Measurements from ENCODE around the gene SYNDIG1. TPM values are rescaled to one million over a fixed set of nuclear protein-coding genes. Genes with fewer than 3 reads are reported as not detected.

The SYNDIG1 gene
- total RNA-seq (10 to 100 TPM; 23.9 to 26.2 TPM), polyA plus RNA-seq (ENCODE audit: insufficient read length in 2 of 2) (10 to 100 TPM; 40.0 to 46.4 TPM)
- long read RNA-seq, donor 1, transcript SYNDIG1-201 (4 exons, 2,522 nt) = major isoform, 8 of 35 reads
- long read RNA-seq, donor 1, partial matches to known transcripts = 22 of 35 reads
- long read RNA-seq, donor 1, other reads (novel, unspliced or antisense) = 5 of 35 reads
- long read RNA-seq, donor 2, partial matches to known transcripts = 0 of 3 reads
- long read RNA-seq, donor 2, other reads (novel, unspliced or antisense) = 0 of 3 reads
- long read RNA-seq, donor 3, partial matches to known transcripts = 0 of 2 reads
- long read RNA-seq, donor 3, other reads (novel, unspliced or antisense) = 0 of 2 reads
- long read RNA-seq, donor 4, partial matches to known transcripts = 0 of 1 reads
- long read RNA-seq, donor 4, other reads (novel, unspliced or antisense) = 0 of 1 reads

- Histone ChIP-seq H3K9me3 (ENCODE audit: control insufficient read depth, insufficient read depth, low read length) (no peaks in the 10 kb centered on the region), H3K4me3 (ENCODE audit: low read depth, low read length) (peak within 1 kb of the TSS; percentile 53), H3K27me3 (ENCODE audit: control insufficient read depth, insufficient read depth, low read length) (peaks cover 18% of the 10 kb centered on the region), H3K4me1 (ENCODE audit: control insufficient read depth, insufficient read depth, low read length) (peaks cover 39% of the 10 kb centered on the region), H3K36me3 (ENCODE audit: control insufficient read depth, insufficient read depth, low read length) (no peaks in the 10 kb centered on the region), H3K27ac (ENCODE audit: low read depth, low read length) (peak within 1 kb of the TSS; percentile 33)
- peak in 3 of 6 donors; percentile 26 to 80 (median 80) for DNase-seq (ENCODE audit: low read depth in 4 of 6, low spot score in 6 of 6)
- WGBS (ENCODE audit: insufficient coverage) = under 1% methylated on average over 91 of the region's 91 CpGs
Measured at GRCh38 chr20:24469116-24469893, at the start of gene SYNDIG1. TSS of gene SYNDIG1 (plus strand) at chr20:24469629. CDS start at chr20:24543098, 73,469 bp downstream.

DNA sequence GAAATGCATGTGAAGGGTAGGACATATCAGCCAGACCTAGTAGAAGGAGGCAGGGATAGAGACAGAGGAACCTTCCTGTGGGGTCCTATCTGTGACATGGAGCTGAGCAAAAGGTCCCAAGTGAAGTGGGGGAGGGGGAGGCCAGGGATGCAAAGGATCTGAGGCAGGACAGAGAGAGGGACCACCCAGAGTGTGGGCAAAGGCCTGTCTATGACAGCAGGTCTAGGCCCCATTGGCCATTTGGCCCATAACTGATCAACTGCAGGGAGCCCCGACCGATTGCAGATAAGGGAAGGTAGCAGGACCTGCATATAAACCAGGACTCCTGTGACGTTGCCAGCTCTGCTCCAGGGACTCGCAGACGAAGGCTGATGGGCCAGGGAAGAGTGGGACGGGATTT lies 49.6 kb upstream of the SYNDIG1 start:
- no peaks in the 10 kb centered on the region for H3K36me3 ChIP-seq (ENCODE audit: control insufficient read depth, insufficient read depth, low read length)
- DNase-seq (ENCODE audit: low read depth in 4 of 6, low spot score in 6 of 6) = no peak
- H3K27me3 ChIP-seq (ENCODE audit: control insufficient read depth, insufficient read depth, low read length) = no peaks in the 10 kb centered on the region
- no peaks in the 10 kb centered on the region for H3K9me3 ChIP-seq (ENCODE audit: control insufficient read depth, insufficient read depth, low read length)
- H3K27ac ChIP-seq (ENCODE audit: low read depth, low read length) = no peak overlapping the region
- no peak overlapping the region for H3K4me3 ChIP-seq (ENCODE audit: low read depth, low read length)
- WGBS (ENCODE audit: insufficient coverage) = 90% methylated on average over 6 of the region's 6 CpGs
- H3K4me1 ChIP-seq (ENCODE audit: control insufficient read depth, insufficient read depth, low read length) = no peaks in the 10 kb centered on the region

GRCh38 chr20:24420567-24420966 lies 48.9 kb upstream of the SYNDIG1 start:
- H3K27ac ChIP-seq (ENCODE audit: low read depth, low read length) = no peak overlapping the region
- no peak overlapping the region for H3K4me3 ChIP-seq (ENCODE audit: low read depth, low read length)
- no peak for DNase-seq (ENCODE audit: low read depth in 4 of 6, low spot score in 6 of 6)
- WGBS (ENCODE audit: insufficient coverage) = 80% methylated on average over 4 of the region's 4 CpGs
- H3K4me1 ChIP-seq (ENCODE audit: control insufficient read depth, insufficient read depth, low read length) = no peaks in the 10 kb centered on the region
- H3K27me3 ChIP-seq (ENCODE audit: control insufficient read depth, insufficient read depth, low read length) = no peaks in the 10 kb centered on the region
- no peaks in the 10 kb centered on the region for H3K9me3 ChIP-seq (ENCODE audit: control insufficient read depth, insufficient read depth, low read length)
- H3K36me3 ChIP-seq (ENCODE audit: control insufficient read depth, insufficient read depth, low read length) = no peaks in the 10 kb centered on the region

GRCh38 chr20:24421071-24421470 lies 48.4 kb upstream of the SYNDIG1 start:
- no peak overlapping the region for H3K4me3 ChIP-seq (ENCODE audit: low read depth, low read length)
- no peaks in the 10 kb centered on the region for H3K27me3 ChIP-seq (ENCODE audit: control insufficient read depth, insufficient read depth, low read length)
- H3K36me3 ChIP-seq (ENCODE audit: control insufficient read depth, insufficient read depth, low read length) = no peaks in the 10 kb centered on the region
- no peak for DNase-seq (ENCODE audit: low read depth in 4 of 6, low spot score in 6 of 6)
- H3K27ac ChIP-seq (ENCODE audit: low read depth, low read length) = no peak overlapping the region
- no peaks in the 10 kb centered on the region for H3K9me3 ChIP-seq (ENCODE audit: control insufficient read depth, insufficient read depth, low read length)
- WGBS (ENCODE audit: insufficient coverage) = 84% methylated on average over 7 of the region's 9 CpGs
- no peaks in the 10 kb centered on the region for H3K4me1 ChIP-seq (ENCODE audit: control insufficient read depth, insufficient read depth, low read length)

DNA sequence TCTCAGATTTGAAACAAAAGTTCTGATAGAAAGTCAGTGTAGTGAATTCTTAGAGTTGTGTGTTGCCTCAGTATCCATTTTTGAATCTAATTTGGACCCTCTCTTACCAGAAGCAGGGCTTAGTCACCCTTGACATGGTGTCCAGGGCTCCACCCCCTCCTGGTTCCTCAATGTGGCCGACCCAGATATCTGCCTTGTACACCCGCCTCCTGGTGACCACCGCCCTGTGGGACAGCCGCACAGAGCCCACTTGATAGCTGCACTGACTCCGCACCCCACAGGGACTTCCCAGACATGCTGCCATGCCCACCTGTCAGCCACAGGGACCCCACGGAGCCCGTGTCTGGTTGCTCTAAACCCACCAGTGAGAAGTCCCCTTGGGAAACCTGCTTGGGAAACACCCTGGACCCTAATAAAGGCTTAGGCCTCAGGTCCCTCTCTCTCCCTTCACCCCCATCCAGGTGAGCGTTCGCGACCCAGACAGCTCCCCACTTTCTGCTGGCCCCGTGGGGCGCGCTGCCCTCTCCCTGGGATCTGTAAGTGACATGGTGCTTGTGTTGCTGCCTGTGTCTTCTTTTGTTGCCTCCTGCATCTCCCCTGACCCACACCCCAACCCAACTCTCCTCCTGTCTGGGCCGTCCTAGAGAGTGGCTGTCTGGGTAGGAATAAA lies 47.2 kb upstream of the SYNDIG1 start:
- no peaks in the 10 kb centered on the region for H3K4me1 ChIP-seq (ENCODE audit: control insufficient read depth, insufficient read depth, low read length)
- WGBS (ENCODE audit: insufficient coverage) = 93% methylated on average over 8 of the region's 14 CpGs

GRCh38 chr20:24423390-24424313 lies 45.8 kb upstream of the SYNDIG1 start:
- WGBS (ENCODE audit: insufficient coverage) = 44% methylated on average over 6 of the region's 11 CpGs
- DNase-seq (ENCODE audit: low read depth in 4 of 6, low spot score in 6 of 6) = peak in 1 of 6 donors; percentile 26
- Histone ChIP-seq H3K36me3 (ENCODE audit: control insufficient read depth, insufficient read depth, low read length) (no peaks in the 10 kb centered on the region), H3K27me3 (ENCODE audit: control insufficient read depth, insufficient read depth, low read length) (no peaks in the 10 kb centered on the region), H3K9me3 (ENCODE audit: control insufficient read depth, insufficient read depth, low read length) (no peaks in the 10 kb centered on the region), H3K4me3 (ENCODE audit: low read depth, low read length) (no peak overlapping the region), H3K4me1 (ENCODE audit: control insufficient read depth, insufficient read depth, low read length) (no peaks in the 10 kb centered on the region), H3K27ac (ENCODE audit: low read depth, low read length) (no peak overlapping the region)

More for the DNA sequence above, 47.2 kb upstream of the SYNDIG1 start:
- H3K4me3 ChIP-seq (ENCODE audit: low read depth, low read length) = no peak overlapping the region
- no peaks in the 10 kb centered on the region for H3K9me3 ChIP-seq (ENCODE audit: control insufficient read depth, insufficient read depth, low read length)
- H3K27me3 ChIP-seq (ENCODE audit: control insufficient read depth, insufficient read depth, low read length) = no peaks in the 10 kb centered on the region
- no peak overlapping the region for H3K27ac ChIP-seq (ENCODE audit: low read depth, low read length)
- no peak for DNase-seq (ENCODE audit: low read depth in 4 of 6, low spot score in 6 of 6)
- H3K36me3 ChIP-seq (ENCODE audit: control insufficient read depth, insufficient read depth, low read length) = no peaks in the 10 kb centered on the region

DNA sequence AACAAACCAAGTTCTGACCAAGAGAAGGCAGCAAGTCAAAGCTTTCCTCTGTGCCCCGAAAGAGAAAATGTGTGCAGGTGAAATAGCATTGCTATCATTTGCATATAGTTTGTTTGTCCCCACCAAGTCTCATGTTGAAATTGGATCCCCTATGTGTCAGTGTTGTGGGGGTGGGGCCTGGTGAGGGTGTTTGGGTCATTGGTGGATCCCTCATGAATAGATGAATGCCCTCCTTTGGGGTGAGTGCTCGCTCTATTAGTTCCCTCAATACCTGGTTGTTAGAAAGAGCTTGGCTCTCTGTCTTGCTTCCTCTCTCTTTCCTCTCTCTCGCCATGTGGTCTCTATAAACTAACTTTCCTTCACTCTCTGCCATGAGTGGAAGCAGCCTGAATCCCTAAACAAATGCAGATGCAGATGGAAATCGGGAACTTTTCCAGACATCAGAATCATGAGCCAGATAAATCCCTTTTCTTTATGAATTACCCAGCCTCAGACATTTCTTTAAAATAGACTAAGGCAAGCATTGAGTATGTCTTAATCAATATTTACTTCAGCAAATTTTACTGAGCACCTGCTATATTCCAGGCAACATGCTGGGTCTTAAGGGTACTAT lies 43.8 kb upstream of the SYNDIG1 start:
- no peak for DNase-seq (ENCODE audit: low read depth in 4 of 6, low spot score in 6 of 6)
- H3K36me3 ChIP-seq (ENCODE audit: control insufficient read depth, insufficient read depth, low read length) = no peaks in the 10 kb centered on the region
- WGBS (ENCODE audit: insufficient coverage) = 61% methylated on average over 3 of the region's 4 CpGs

DNA sequence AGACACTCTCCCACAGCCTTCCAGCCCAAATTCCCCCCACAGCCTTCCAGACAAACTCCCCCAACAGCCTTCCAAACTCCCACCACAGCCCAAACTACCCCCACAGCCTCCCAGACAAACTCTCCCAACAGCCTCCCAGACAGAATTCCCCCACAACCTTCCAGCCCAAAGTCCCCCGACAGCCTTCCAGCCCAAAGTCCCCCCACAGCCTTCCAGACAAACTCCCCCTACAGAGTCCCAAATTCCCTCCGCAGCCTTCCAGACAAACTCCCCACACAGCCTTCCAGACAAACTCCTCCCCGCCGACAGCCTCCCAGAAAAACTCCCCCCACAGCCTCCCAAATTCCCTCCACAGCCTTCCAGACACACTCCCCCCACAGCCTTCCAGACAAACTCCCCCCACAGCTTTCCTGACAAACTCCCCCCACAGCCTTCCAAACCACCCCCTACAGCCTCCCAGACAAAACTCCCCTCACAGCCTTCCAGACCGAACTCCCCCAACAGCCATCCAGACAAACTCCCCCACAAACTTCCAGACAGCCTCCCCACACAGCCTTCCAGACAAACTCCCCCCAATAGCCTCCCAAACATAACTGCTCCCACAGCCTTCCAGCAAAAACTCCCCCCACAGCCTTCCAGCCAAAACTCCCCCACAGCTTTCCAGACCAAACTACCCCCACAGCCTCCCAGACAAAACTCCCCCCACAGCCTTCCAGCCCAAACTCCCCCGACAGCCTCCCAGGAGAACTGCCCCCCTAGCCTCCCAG lies 38.0 kb upstream of the SYNDIG1 start:
- no peaks in the 10 kb centered on the region for H3K9me3 ChIP-seq (ENCODE audit: control insufficient read depth, insufficient read depth, low read length)
- DNase-seq (ENCODE audit: low read depth in 4 of 6, low spot score in 6 of 6) = no peak
- peaks cover 6% of the 10 kb centered on the region for H3K4me1 ChIP-seq (ENCODE audit: control insufficient read depth, insufficient read depth, low read length)
- H3K27me3 ChIP-seq (ENCODE audit: control insufficient read depth, insufficient read depth, low read length) = no peaks in the 10 kb centered on the region
- H3K27ac ChIP-seq (ENCODE audit: low read depth, low read length) = no peak overlapping the region
- no peak overlapping the region for H3K4me3 ChIP-seq (ENCODE audit: low read depth, low read length)
- WGBS (ENCODE audit: insufficient coverage) = 88% methylated on average over 5 of the region's 6 CpGs
- H3K36me3 ChIP-seq (ENCODE audit: control insufficient read depth, insufficient read depth, low read length) = no peaks in the 10 kb centered on the region

More for the DNA sequence above, 43.8 kb upstream of the SYNDIG1 start:
- Histone ChIP-seq H3K4me1 (ENCODE audit: control insufficient read depth, insufficient read depth, low read length) (no peaks in the 10 kb centered on the region), H3K4me3 (ENCODE audit: low read depth, low read length) (no peak overlapping the region), H3K27me3 (ENCODE audit: control insufficient read depth, insufficient read depth, low read length) (no peaks in the 10 kb centered on the region), H3K27ac (ENCODE audit: low read depth, low read length) (no peak overlapping the region), H3K9me3 (ENCODE audit: control insufficient read depth, insufficient read depth, low read length) (no peaks in the 10 kb centered on the region)

Measured in spinal cord (tissue), 10 donors.